HG03342 (cell line): ENCODE data around the gene KLHDC9.
"Not testable (repeated sequence)": the region's sequence is repeated elsewhere in the genome, so short reads cannot be mapped to it uniquely, and the experiment has no call there.

Experiments
- ATAC-seq: cut with Tn5 transposase; IDR thresholded peaks from one replicate; pipeline ENCODE4 v1.9.1; 2021; ENCODE audit warnings: mild to moderate bottlenecking, moderate library complexity; ENCODE audit not compliant: unreplicated experiment

KLHDC9 gene

GRCh38 chr1:161098210-161099068 is at the start of gene KLHDC9:
KLHDC9 (plus strand) TSS chr1:161098361; CDS start chr1:161098536, 175 bp downstream.
- peak; percentile 60 for ATAC-seq

- ATAC-seq = no peak
Measured at GRCh38 chr1:161048949-161049722, 49.0 kb upstream of the KLHDC9 start.

GRCh38 chr1:161051219-161051618 is 46.9 kb upstream of the KLHDC9 start:
- no peak for ATAC-seq

- ATAC-seq = no peak
Measured at GRCh38 chr1:161052899-161053298, 45.3 kb upstream of the KLHDC9 start.

- no peak for ATAC-seq
Measured at GRCh38 chr1:161054232-161054631, 43.9 kb upstream of the KLHDC9 start.

GRCh38 chr1:161054805-161055204 is 43.4 kb upstream of the KLHDC9 start:
- no peak for ATAC-seq

DNA sequence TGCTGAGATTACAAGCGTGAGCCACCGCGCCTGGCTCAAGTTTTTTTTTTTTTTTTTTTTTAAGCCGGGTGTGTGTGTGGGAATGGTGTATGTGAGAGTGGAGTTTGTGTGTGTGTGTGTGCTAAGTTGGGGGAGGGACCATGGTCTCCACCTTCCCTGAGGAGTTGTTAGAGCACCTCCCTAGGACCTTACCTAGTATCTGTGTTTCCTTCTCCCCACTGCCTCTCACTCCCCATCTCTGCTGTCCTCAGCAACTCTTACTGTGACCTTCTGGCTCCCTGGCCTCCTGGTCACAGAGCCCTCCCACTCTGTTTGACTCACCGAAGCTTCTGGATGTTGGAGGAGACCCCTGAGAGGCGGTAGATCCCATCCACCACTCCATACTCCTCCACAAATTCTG is 38.9 kb upstream of the KLHDC9 start:
- no peak for ATAC-seq

- no peak for ATAC-seq
Measured at GRCh38 chr1:161061419-161061818, 36.7 kb upstream of the KLHDC9 start.

GRCh38 chr1:161063936-161064335 is 34.2 kb upstream of the KLHDC9 start:
- not testable (repeated sequence) for ATAC-seq

DNA sequence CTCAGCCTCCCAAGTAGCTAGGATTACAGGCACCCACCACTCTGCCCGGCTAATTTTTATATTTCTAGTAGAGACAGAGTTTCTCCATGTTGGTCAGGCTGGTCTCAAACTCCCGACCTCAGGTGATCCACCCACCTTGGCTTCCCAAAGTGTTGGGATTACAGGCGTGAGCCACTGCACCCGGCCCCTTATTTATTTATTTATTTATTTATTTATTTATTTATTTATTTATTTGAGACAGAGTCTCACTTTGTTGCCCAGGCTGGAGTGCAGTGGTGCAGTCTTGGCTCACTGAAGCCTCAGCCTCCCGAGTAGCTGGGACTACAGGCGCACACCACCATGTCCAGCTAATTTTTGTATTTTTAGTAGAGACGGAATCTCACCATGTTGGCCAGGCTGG is 32.5 kb upstream of the KLHDC9 start:
- ATAC-seq = not testable (repeated sequence)

- no peak for ATAC-seq
Measured at GRCh38 chr1:161066694-161067093, 31.5 kb upstream of the KLHDC9 start.

GRCh38 chr1:161068306-161069234 is 29.6 kb upstream of the KLHDC9 start:
- ATAC-seq = peak; percentile 55

DNA sequence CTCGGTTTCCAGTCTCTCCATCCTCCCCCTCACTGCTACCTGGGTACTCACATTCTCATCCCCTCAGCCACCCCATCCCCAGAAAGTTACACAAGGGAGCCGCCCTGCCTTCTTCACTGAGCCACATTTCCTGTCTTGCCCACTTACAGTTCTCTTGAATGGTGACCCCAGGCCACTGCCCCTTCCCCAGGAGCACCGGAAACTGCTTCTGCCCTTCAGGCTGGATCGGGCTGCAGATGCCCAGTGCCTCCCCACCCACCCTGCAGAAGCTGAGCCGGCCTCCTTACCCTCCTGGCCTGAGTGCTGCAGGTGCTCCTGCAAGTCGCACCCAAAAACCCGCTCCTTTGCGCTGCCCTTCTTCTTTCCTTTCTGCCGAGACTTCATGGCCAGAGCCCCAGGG is 28.9 kb upstream of the KLHDC9 start:
- ATAC-seq = no peak

- ATAC-seq = peak; percentile 85
Measured at GRCh38 chr1:161069731-161070270, 28.4 kb upstream of the KLHDC9 start, which contains the start of gene ARHGAP30. ARHGAP30 (minus strand) TSS chr1:161069891; CDS start chr1:161069624, 267 bp downstream.

DNA sequence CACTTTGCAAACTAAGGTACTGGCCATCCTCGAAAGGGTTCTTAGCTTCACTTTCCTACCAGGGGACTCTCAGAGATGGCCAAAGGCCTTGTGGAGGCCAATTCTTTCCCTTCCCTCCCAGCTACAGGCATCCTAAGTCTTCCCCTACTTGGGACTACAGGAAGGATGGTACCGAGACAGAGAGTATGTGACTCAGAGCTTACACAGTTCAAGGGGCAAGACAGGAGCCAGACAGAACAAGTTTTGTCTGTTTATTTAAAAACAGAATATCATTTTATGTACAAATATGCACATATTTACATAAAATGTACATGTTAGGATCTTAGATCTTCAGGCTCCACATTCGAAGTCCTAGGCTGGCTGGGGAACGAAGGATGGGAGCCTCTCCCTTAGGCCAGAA is 27.4 kb upstream of the KLHDC9 start:
- no peak for ATAC-seq

DNA sequence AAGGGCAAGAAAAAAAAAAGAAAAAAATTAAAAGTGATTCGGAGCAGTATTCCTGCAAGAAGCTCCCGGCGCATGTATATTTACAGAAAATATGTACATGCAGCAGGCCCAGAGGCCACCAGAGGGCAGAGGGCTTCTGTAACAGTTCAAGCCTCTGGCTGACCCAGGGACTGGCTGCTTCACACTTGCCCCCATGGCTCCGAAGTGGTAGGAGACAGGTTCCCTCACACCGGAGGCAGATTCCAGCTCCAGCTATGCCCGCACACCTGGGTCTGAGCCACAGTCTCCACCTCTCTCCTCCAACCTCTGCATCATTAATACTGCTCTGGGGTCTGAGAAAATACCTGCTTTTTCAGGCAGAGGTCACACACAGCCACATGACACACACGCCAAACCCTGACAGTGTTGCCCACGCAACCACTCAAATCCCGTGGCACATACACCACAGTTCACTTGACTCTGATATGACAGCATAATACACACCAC is 26.2 kb upstream of the KLHDC9 start:
- no peak for ATAC-seq

GRCh38 chr1:161072751-161073449 is 25.3 kb upstream of the KLHDC9 start:
- ATAC-seq = no peak

GRCh38 chr1:161073474-161074121 is 24.6 kb upstream of the KLHDC9 start:
- no peak for ATAC-seq

DNA sequence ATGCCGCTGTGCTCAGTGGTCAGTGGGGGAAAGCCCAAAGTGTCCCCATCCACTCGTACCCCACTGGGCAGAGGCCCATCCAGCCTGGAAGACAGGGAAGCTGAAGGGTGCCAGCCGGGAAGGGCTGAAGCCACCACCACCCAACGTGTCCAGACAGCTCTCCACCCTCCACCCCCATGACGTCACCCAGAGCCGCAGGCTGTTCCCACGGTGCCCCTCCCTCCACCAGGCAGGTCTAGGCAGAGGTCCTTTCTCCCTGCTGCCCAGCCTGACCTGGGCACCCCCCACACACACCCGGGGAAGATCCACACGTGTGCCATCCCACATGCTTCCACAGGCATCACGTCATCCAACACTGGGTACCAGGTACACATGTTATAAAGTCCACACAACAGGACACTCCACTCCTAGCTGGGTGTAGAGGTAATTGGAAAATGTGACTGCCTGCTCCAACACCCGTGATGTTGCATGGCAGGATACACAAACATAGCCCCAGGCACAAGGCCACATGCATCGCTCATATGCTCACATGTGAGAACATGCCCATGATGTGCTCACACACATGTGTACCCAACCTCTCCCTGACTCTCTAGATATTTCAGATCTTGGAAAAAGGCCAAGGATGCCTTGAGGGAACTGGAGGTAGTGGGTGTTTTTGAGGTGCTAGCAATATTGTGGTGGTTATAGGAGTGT is 23.3 kb upstream of the KLHDC9 start:
- ATAC-seq = no peak
